HUES64 (cell line): ENCODE data around the gene ULK2.

ENCODE experiments used
- H3K27ac ChIP-seq: 2 replicates; pipeline ENCODE4 v1.7.0; 2013; ENCODE audit warnings: low read depth, low read length, inconsistent platforms
- H3K27me3 ChIP-seq: 2 replicates; pipeline ENCODE4 v1.6.1; 2013; ENCODE audit warnings: mild to moderate bottlenecking, low read length; ENCODE audit not compliant: insufficient read depth
- H3K36me3 ChIP-seq: 2 replicates; pipeline ENCODE4 v1.6.1; 2013; ENCODE audit warnings: mild to moderate bottlenecking, low read length; ENCODE audit not compliant: insufficient read depth
- H3K4me1 ChIP-seq: 2 replicates; pipeline ENCODE4 v1.6.1; 2013; ENCODE audit warnings: mild to moderate bottlenecking, low read length, moderate library complexity; ENCODE audit not compliant: insufficient read depth
- H3K4me3 ChIP-seq: 2 replicates; pipeline ENCODE4 v1.5.1; 2013; ENCODE audit warnings: mild to moderate bottlenecking, low read length, moderate library complexity
- H3K9ac ChIP-seq: 2 replicates; pipeline ENCODE4 v1.6.1; 2013; ENCODE audit warnings: mild to moderate bottlenecking, low read depth, low read length
- H3K9me3 ChIP-seq: 2 replicates; pipeline ENCODE4 v1.6.1; 2013; ENCODE audit warnings: low read depth, low read length; ENCODE audit not compliant: insufficient read depth
- WGBS: fragments of 150-250, 120-280 bp; methylation state at CpG from one replicate; pipeline ENCODE4 v1.1.7; 2013; ENCODE audit warnings: missing lambda C conversion rate; 5-methylcytosine and 5-hydroxymethylcytosine counted together

The ULK2 gene

DNA sequence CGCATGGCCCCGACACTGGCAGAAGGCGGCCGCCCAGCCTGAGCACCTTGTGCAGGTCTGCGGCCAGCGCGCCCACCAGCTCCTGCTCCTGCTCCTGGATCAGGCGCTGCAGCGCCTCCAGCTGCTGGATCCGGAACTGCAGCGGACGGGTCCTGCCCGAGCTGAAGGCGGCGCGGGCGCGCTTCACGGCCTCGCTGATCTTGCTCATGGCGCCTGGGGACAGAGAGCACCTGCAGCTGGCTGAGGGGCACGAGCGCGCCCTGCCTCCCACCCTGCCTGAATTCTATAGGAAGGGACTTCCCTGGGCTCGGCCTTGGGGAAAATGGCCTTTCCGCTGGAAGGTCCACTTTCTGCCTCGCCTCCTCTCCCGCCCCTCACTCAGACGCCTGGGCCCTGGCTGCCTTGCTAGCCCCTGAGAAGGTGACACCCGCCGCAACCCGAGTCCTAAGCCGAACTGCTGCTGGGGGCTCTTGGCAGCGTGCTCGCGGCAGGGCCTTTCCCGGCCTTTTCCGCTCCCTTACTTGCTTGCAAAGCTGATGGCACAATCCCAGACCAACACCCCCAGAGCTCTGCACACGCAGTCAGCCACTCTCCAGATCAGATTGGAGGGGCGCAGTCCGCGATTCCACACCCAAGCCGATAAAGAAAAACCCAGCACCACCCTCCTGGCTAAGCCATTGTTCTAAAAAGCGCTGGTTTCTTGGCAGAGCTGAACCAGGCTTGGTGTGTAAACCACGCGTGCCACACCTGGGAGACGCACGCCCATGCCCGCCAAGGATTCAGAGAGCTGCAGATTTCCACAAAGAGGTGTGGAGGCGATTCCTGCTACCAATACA lies 122.6 kb downstream of the ULK2 start:
- Histone ChIP-seq H3K27ac (no peak overlapping the region), H3K27me3 (peaks cover 11% of the 10 kb centered on the region), H3K9ac (no peak overlapping the region; the same call in 1 of the 2 replicates), H3K9me3 (no peaks in the 10 kb centered on the region), H3K36me3 (no peaks in the 10 kb centered on the region), H3K4me1 (no peaks in the 10 kb centered on the region), H3K4me3 (peak overlapping the region; percentile 35)
- WGBS = 31% methylated on average over 50 of the region's 50 CpGs

DNA sequence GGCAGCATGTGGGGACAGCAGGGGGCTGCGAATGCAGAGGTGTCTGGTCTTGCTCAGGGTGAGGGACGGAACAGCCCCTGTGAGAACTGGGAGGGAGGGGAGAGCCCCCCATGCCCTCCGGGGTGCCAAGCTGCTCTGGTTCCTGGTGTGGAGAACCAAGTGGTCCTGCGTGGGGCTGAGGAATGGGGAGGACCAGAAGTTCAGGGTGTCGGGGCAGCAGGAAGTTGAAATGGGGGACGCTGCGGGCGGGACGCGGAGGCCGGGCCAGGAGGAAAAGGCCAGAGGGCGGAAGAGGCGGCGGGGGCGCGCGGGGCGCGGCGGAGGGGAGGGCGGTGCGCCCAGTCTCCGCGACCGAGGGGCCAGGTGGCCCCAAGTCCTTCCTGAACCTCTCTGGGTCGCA lies 123.2 kb downstream of the ULK2 start:
- Histone ChIP-seq H3K36me3 (no peaks in the 10 kb centered on the region), H3K9me3 (no peaks in the 10 kb centered on the region), H3K4me1 (no peaks in the 10 kb centered on the region), H3K27me3 (peaks cover 11% of the 10 kb centered on the region), H3K9ac (peak overlapping the region; percentile 60), H3K27ac (no peak overlapping the region), H3K4me3 (peak overlapping the region; percentile 35)
- WGBS = 13% methylated on average over 24 of the region's 26 CpGs

DNA sequence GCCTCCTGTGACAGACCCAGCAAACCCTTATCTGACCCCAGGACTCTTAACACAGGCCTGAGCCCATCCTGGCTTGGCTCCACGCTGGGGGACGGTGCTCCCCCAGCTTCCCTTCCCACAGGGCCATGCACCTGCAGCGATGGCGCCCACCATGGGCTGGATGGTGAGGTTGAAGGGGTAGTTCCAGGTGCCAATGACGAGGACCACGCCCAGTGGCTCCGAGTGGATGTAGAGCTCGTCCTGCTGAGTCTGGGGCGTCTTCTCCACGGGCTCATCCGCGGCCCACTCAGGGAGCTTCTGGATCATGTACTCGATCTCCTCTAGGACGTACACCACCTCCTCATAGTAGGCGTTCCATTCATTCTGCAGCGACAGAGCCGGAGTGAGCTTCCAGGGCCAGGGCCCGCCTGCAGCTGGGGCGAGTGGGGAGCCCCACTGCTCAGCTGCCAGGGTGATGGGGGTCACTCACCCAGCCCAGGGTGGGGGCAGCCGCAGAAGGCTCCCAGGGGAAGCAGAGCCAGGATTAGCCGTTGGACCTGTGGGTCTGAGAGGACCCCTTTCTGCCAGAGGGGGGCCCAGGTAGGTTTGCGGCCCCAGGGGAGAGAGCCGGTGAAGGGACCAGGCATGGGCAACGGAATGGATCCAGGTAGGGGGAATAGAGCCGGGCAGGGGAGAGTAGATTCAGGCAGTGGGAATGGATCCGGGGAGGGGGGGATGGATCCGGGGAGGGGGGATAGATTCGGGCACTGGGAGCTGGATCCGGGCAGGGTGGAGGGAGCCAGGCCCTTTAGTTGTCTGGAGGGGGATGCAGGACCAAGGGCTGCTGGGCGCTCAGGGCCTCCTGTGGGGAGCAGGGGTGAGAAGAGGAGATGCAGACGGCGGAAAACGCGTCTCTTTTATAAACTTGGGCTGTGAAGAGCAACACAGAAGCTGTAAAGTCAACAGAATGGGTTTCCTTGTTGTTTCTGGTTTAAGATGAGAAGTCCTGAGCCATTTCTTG lies 124.3 kb downstream of the ULK2 start:
- Histone ChIP-seq H3K9ac (no peak overlapping the region), H3K4me3 (no peak overlapping the region), H3K9me3 (no peaks in the 10 kb centered on the region), H3K27ac (no peak overlapping the region), H3K36me3 (no peaks in the 10 kb centered on the region), H3K4me1 (no peaks in the 10 kb centered on the region), H3K27me3 (peaks cover 11% of the 10 kb centered on the region)
- 93% methylated on average over 34 of the region's 34 CpGs for WGBS

DNA sequence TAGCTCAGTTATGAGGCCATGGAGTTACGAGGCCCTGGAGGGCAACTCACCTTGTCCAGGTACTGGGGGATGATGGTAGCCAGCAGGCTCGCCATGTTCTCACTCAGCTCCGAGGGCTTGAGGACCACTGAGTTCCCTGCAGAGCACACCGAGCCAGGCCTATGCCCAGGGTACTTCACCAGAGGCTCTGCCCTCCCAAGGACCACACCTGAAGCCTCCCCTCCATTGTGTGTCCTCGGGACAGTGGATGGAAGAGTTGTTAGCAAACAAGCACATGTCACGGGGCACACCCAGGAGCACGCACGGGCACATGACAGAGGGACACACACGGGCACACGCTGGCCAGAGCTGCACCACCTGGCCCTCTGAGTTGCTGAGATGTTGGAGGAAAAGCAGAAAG lies 125.2 kb downstream of the ULK2 start:
- 93% methylated on average over 10 of the region's 10 CpGs for WGBS
- Histone ChIP-seq H3K27ac (no peak overlapping the region), H3K9me3 (no peaks in the 10 kb centered on the region), H3K27me3 (peaks cover 11% of the 10 kb centered on the region), H3K9ac (no peak overlapping the region), H3K36me3 (no peaks in the 10 kb centered on the region), H3K4me3 (no peak overlapping the region), H3K4me1 (no peaks in the 10 kb centered on the region)

DNA sequence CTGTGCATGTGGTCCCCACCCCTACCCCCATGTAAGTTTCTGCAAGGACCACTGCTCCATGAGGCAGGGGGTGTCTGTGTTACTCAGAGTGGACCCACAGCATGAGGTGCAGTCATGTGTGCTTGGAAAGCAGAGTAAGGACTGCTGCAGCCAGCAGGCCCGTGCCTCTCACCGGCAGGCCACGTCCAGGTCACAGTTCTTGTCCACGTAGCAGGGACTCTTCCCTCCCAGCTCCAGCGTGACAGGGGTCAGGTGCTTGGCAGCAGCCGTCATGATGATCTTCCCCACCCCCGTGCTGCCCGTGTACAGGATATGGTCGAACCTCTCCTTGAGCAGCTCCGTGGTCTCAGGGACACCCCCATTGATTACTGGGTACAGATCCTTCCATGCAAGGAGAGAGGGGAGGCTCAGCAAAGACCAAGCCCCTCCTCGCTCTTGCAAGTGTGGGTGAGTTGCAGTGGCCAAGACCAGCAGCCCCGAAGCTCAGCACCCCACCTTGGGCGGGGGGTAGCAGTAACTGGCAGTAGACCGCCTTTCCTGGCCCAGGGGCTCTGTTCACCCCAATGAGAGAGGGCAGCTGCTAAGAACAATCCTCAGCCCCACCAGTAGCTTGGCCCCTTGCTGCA lies 125.8 kb downstream of the ULK2 start:
- Histone ChIP-seq H3K4me1 (no peaks in the 10 kb centered on the region), H3K36me3 (no peaks in the 10 kb centered on the region), H3K27ac (no peak overlapping the region), H3K9ac (no peak overlapping the region), H3K27me3 (peaks cover 11% of the 10 kb centered on the region), H3K4me3 (no peak overlapping the region), H3K9me3 (no peaks in the 10 kb centered on the region)
- 95% methylated on average over 14 of the region's 14 CpGs for WGBS

DNA sequence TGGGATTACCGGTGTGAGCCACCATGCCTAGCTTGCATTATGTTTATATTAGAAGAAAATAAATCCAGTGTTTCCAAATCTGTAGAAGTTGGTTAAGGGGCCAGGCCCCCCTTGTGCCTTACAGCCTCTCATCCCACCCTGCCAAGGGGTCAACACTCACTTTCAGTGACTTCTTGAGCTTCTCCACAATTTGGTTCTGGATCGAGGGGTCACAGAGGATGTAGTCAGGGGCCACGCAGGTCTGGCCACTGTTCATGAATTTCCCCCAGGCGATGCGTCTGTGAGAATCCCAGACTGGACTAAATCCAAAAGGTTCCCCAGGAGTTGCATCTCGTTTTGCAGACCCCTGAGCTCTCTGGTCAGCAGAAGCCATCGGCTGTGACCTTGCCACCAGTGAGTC lies 126.8 kb downstream of the ULK2 start:
- 90% methylated on average over 6 of the region's 7 CpGs for WGBS
- no peaks in the 10 kb centered on the region for H3K4me1 ChIP-seq
- H3K27ac ChIP-seq = no peak overlapping the region
- H3K9ac ChIP-seq = no peak overlapping the region
- H3K4me3 ChIP-seq = no peak overlapping the region
- no peaks in the 10 kb centered on the region for H3K36me3 ChIP-seq
- no peaks in the 10 kb centered on the region for H3K9me3 ChIP-seq
- peaks cover 10% of the 10 kb centered on the region for H3K27me3 ChIP-seq

DNA sequence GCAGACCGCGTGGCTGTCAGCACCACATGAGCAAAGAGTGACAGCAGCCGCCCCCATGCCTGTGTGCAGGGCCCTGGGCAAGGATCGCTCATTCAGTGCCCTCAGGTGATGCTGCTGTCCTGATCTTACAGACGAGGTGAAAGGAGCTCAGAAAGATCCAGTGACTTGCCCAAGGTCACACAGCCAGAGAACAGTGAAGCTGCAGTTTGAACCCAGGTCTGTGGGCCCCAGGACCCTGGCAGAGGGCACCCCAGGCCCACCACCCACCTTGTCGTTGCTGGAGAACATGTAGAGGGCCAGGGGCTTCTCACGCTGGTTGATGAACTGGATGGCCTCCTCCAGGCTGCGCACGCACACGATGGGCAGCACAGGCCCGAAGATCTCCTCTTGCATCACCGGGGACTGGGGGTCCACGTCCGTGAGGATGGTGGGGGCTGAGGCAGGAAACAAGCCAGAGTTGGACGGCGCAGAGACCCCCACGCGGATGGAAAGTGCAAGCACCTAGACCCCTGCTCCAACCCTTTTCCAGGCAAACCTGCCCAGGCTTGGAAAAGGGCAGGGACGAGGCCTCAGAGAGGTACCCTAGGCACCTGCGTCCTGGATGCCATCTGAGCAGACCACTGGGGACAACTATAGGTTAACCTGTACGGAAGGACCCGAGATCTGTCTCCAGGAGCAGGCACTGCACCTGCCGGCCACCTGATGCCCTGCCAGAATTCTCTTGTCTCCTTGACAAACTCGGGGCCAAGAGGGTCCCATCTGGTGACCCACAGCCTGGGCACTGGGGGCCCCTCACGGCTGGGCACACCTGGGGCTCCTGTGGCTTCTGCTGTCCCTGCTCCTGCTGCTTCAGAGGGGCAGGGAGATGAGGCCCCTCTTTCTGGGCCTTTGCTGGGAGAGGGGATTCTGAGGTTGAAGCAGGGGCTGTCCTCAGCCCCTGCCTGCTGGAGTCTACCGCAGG lies 128.2 kb downstream of the ULK2 start:
- 94% methylated on average over 26 of the region's 26 CpGs for WGBS

DNA sequence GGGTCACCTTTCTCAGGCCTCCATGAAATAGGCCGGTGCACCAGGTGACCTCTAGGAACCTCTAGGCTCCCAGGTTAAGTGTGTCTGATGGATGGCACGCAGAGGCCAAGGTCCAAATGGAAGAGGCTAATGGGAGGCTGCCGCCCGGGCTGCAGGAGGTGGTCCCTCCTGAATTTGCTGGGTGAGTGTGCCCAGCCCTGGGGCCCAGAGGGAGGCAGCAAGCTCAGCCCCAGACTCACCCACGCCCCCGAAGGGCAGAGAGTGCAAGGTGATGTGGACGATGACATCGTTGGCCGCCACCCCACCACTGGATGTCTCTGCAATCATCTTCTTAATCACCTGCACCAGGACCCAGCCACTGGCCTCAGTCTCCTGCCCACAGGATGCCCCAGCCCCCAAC lies 129.0 kb downstream of the ULK2 start:
- no peaks in the 10 kb centered on the region for H3K27me3 ChIP-seq
- H3K9me3 ChIP-seq = no peaks in the 10 kb centered on the region
- H3K4me3 ChIP-seq = no peak overlapping the region
- H3K4me1 ChIP-seq = no peaks in the 10 kb centered on the region
- H3K27ac ChIP-seq = no peak overlapping the region
- WGBS = 97% methylated on average over 9 of the region's 9 CpGs
- H3K36me3 ChIP-seq = no peaks in the 10 kb centered on the region
- H3K9ac ChIP-seq = no peak overlapping the region

More for the DNA sequence above, 128.2 kb downstream of the ULK2 start:
- H3K27ac ChIP-seq = no peak overlapping the region
- no peaks in the 10 kb centered on the region for H3K36me3 ChIP-seq
- H3K27me3 ChIP-seq = no peaks in the 10 kb centered on the region
- H3K4me1 ChIP-seq = no peaks in the 10 kb centered on the region
- no peak overlapping the region for H3K4me3 ChIP-seq
- no peaks in the 10 kb centered on the region for H3K9me3 ChIP-seq
- H3K9ac ChIP-seq = no peak overlapping the region

DNA sequence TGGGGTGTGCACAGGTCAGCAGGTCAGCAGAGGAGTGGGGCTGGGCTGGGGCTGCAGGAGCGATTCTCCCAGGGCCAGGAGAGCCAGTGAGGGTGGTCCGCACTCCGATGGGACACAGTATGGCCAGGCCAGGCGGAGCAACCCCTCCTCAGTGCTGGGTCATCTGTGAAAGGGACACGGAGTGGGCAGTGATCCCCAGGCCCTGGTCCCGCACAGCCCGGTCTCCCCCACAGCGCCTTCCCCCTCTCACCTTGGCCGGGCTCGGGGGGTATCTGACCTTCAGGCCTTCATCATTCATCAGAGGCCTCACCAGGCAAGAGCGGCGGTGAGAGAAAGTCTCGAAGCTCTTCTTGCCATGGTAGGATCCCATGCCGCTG lies 129.7 kb downstream of the ULK2 start:
- Histone ChIP-seq H3K36me3 (no peaks in the 10 kb centered on the region), H3K4me1 (no peaks in the 10 kb centered on the region), H3K9ac (no peak overlapping the region), H3K4me3 (no peak overlapping the region), H3K27ac (no peak overlapping the region), H3K27me3 (no peaks in the 10 kb centered on the region; the same call in 1 of the 2 replicates), H3K9me3 (no peaks in the 10 kb centered on the region)
- WGBS = 96% methylated on average over 14 of the region's 14 CpGs

DNA sequence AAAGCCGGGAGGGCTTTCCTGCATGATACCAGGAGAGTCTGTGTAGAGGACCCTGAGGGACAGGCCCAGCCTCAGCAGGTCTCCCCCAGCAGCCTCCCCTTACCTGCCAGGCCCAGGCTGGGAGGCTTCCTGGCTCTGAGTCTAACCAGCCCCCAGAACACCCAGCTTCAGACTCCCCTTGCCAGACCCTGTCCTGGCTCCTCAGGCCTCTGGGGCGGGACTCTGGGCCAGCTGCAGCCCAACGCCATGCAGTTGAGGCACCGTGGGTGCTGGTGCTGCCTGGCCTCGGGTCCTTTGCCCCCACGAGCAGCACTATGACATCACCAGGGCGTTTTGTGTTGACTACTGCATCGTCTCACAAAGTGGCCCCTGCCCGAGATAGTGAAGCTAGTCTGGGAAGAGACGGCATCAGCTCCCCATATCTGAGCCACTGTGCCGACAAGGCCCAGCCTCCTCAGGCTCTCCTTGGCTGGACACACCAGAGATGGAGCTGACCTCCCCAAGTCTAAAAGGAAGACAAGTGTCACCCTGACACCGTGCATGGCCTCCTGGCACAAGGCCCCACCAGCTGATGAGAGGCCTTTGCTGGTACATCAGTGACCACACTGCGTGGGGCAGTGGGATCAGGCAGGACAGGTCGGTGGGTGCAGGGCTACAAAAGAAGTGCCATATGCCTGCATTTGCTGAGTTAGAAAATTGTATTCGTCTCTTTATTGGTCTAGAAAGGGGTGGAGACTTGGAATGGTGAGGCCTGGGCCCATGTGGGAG lies 130.2 kb downstream of the ULK2 start:
- H3K27ac ChIP-seq = no peak overlapping the region
- H3K9ac ChIP-seq = no peak overlapping the region
- H3K36me3 ChIP-seq = no peaks in the 10 kb centered on the region
- 87% methylated on average over 15 of the region's 15 CpGs for WGBS
- H3K4me3 ChIP-seq = no peak overlapping the region
- H3K4me1 ChIP-seq = no peaks in the 10 kb centered on the region
- no peaks in the 10 kb centered on the region for H3K9me3 ChIP-seq
- H3K27me3 ChIP-seq = no peaks in the 10 kb centered on the region; the same call in 1 of the 2 replicates
